SHP77 (cell line): ENCODE measurements around the gene CNN2.
A peak's percentile ranks its signal among the peaks of the same experiment; 100 is the strongest.

Experiments used
- DNase-seq, 2 experiments: peaks; one replicate each; lab custom pipeline; 2025; lab: John Stamatoyannopoulos, UW

CNN2 gene

DNA sequence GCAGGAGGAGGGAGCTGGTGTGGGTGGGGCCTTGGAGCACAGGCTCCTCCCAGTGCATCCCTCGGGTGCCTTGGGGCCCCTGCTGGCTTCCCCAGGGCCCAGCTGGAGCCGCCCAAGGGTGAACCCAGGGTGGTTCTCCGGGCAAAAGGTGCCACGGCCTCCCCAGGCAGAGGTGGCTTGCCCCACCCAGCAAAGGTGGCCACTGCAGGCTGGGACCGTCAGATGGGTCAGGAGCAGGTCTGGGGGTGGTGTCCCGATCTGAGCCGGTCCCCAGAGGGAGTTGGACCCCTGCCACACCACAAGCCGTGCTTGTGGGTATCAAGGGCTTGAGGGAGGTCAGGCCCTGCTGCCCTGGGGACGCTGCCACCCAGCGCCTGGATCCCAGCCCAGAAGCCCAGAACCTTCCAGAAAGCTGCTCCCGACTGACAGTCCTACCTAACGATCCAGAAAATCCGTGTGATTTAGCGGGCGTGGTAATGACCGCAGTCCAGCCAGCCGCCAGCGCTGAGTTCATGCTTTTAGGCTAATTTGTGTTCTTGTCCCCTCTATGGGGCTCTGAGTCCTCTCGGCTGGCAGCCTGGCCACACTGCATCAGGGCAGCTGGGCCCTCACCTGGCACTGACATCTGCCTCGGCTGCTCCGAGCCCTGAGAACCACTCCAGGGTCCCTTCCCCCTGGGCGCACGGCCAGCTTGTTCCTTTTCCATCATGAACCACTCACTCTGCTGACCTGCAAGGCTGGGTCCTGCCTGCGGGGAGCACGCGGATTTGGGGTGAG is 31.2 kb upstream of the CNN2 start:
- DNase-seq, result peak; percentile 63 to 82

DNA sequence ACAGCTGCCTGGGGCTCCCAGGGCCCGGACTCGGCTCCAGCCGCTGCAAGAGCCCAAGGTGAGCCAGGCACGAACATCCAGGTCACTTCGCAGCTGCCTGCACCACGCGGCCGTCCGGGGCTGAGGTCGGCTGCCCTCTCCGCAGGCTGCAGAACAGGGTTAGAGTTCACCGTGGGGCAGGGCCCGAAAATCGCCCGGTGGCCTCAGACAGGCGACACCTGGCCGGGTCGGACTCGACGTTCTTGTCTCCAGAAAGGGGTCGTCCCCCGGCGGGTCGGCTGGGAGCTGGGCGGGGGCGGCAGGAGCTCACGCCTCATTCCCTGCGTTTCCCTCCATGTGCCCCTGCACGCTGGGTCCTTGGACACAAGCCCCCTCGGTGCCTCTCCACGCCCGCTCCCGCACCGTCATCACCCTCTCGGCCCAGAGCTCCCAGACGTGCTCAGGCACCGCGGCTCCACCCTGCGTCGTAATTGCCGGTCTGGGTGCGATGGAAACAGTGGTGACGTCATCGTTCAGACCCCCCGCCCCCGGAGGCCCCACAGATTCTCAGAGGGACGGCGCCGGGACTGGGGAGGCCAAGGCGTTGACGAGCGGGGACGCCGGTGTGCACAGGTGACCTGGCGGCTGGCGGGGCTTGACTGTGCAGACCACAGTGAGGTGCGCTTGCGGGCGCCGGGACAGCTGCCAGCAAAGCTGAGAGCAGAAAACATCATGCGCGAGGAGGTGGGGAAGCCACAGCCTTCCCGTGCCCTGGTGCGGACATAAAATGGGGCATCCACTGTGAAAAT is 30.2 kb upstream of the CNN2 start:
- DNase-seq, result peak; percentile 22 to 66

GRCh38 chr19:998064-998463 is 28.3 kb upstream of the CNN2 start:
- DNase-seq, result no peak

DNA sequence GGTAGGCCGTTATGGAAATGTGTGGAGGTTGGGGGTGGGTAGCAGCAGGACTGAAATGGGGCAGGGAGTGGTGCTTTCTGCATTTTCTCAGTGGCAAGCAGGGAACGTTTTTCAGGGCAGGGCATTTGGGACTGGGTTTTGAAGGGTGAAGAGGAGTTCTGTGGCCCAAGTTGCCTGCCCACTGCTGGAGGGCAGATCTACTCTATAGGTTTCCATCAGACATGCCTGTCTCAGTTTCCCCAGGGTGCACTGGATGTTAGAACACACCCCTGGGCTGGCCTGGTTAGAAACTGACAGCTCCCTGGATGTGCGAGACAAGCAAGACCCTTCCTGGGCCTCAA is 27.1 kb upstream of the CNN2 start:
- DNase-seq, result no peak

GRCh38 chr19:1000095-1000494 is 26.3 kb upstream of the CNN2 start, which contains the start of gene GRIN3B:
Gene GRIN3B, plus strand, starts transcription at chr19:1000419. Its CDS starts 19 bp downstream, at chr19:1000438.
- DNase-seq, result no peak

- no peak for DNase-seq
Observed at GRCh38 chr19:1000591-1001537, 25.5 kb upstream of the CNN2 start.

DNA sequence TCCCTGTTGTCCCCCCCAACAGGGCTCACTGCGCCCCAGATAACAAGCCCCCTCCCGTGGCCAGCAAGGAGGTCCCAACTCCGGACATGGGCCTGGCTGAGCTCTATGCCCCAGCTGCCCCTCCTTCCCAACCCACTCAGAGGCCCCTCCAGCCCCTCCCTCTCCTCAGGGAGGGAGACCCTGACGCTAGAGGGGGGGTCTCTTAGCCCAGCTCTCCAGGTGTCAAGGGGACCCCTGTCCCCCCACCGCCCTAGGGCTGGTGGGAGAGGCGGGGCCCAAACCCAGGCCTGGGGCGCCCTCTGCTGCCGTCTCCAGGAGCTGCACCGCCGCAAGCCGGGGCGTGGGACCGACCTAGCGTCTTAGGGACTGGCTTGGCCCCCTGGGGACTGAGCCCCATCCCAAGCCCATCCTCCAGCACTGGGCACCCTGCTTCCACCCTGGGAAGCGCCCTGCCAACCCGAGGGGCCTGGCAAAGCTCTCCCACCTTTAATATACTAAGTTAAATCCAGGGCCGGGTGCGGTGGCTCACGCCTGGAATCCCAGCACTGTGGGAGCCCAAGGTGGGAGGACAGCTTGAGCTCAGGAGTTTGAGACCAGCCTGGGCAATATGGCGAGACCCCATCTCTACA is 24.8 kb upstream of the CNN2 start:
- no peak for DNase-seq

DNA sequence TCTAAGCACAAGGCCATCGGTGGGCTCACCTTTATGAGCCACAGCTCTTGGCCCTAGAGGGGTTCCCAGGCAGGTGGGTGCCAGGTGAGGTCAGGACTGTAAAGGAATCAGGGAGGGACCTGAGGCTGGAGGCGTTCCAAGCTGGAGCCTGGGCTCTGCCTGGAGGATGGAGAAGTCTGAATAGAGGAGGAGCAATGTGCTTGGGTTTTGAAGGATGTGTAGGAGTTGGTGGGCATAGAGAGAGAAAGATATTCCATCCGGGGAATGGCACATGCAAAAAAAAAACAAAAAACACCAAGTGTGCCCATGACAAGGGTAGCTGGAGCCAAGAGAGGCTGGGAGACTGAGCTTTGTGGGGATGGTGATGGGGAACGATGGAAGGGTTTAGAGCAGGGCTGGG is 23.8 kb upstream of the CNN2 start:
- DNase-seq, result no peak

DNA sequence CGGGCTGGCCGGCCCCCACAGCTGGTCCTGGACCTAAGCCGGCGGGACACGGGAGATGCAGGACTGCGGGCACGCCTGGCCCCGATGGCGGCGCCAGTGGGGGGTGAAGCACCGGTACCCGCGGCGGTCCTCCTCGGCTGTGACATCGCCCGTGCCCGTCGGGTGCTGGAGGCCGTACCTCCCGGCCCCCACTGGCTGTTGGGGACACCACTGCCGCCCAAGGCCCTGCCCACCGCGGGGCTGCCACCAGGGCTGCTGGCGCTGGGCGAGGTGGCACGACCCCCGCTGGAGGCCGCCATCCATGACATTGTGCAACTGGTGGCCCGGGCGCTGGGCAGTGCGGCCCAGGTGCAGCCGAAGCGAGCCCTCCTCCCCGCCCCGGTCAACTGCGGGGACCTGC is 23.1 kb upstream of the CNN2 start:
- no peak for DNase-seq

DNA sequence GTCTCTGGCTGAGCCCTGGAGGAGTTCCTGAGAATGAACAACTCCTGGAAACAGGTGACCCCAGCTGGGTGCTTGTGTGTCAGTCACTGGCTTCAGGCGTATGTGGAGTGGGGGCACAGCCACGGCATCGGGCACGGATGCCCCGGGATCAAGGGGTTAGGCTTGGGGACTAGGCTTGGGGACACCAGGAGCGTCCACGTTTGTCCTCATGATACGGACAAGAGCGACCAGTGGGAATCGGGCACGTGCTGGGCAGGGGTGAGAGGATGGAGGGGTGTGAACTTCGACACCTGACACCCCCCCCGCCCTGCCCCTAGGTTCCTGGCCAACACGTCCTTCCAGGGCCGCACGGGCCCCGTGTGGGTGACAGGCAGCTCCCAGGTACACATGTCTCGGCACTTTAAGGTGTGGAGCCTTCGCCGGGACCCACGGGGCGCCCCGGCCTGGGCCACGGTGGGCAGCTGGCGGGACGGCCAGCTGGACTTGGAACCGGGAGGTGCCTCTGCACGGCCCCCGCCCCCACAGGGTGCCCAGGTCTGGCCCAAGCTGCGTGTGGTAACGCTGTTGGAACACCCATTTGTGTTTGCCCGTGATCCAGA is 22.1 kb upstream of the CNN2 start:
- no peak for DNase-seq

DNA sequence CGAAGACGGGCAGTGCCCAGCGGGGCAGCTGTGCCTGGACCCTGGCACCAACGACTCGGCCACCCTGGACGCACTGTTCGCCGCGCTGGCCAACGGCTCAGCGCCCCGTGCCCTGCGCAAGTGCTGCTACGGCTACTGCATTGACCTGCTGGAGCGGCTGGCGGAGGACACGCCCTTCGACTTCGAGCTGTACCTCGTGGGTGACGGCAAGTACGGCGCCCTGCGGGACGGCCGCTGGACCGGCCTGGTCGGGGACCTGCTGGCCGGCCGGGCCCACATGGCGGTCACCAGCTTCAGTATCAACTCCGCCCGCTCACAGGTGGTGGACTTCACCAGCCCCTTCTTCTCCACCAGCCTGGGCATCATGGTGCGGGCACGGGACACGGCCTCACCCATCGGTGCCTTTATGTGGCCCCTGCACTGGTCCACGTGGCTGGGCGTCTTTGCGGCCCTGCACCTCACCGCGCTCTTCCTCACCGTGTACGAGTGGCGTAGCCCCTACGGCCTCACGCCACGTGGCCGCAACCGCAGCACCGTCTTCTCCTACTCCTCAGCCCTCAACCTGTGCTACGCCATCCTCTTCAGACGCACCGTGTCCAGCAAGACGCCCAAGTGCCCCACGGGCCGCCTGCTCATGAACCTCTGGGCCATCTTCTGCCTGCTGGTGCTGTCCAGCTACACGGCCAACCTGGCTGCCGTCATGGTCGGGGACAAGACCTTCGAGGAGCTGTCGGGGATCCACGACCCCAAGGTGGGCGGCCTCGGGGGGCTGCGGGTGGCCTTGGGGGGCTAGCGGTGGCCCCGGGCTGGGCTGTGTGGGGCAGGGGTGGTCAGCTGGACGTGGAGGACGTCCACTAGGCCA is 21.4 kb upstream of the CNN2 start:
- DNase-seq, result no peak

- DNase-seq, result no peak
Observed at GRCh38 chr19:1006711-1007398, 19.6 kb upstream of the CNN2 start.

DNA sequence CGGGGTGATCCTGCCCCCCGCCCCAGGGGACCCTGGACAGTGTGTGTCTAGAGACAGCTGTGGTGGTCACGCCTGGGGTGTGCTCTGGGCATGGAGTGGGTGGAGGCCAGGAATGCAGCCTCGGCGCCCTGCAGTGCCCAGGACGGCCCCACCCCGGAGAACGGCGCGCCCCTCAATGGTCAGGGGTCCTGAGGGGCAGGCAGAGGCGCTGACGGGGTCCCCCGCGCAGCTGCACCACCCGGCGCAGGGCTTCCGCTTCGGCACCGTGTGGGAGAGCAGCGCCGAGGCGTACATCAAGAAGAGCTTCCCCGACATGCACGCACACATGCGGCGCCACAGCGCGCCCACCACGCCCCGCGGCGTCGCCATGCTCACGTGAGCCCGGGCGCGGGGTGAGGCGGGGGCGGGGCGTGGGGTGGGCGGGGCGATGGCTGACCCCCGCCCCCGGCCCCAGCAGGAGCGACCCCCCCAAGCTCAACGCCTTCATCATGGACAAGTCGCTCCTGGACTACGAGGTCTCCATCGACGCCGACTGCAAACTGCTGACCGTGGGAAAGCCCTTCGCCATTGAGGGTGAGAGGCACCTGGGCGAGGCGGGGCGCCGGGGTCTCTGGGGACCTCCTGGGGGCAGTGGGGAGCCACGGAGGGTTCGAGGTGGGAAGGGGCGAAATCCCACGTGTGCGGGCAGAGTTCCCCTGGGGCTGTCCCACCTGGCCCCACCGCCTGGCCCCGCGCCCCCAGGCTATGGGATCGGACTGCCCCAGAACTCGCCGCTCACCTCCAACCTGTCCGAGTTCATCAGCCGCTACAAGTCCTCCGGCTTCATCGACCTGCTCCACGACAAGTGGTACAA is 18.8 kb upstream of the CNN2 start:
- no peak for DNase-seq

- no peak for DNase-seq
Observed at GRCh38 chr19:1008268-1009040, 18.0 kb upstream of the CNN2 start.

- no peak for DNase-seq
Observed at GRCh38 chr19:1009041-1009980, 17.1 kb upstream of the CNN2 start.

DNA sequence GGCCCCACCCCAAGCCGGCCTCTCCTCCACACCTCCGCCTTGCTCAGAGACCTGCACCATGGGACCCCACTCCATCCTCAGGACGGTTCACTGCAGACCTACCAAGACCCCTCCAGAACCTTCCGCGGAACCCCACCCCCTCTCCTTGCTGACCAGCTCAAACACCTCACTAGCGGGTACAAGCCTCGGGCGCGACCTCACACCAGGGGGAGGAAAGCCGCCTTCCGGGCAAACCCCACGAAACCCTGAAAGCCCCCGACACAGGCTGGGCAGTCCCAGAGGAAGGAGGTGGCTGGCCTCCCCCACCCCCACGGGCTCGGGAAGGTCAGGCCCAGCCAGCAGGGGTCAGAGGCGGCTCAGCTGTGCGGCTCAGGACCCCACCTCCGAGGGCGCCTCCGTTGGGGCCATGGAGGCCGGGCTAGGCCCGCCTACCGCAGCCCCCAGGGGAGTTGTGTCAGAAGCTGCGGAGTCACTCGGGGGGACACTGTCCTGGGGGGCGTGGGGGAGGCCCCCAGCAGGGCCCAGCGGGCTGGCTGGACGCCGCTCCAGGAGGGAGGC is 16.3 kb upstream of the CNN2 start:
- DNase-seq, result no peak
